Ovary (tissue), 9 donors: ENCODE measurements around the gene LMOD3. TPM values are rescaled to one million over a fixed set of nuclear protein-coding genes. Genes with fewer than 3 reads are reported as not detected.

Experiments used
- DNase-seq, 5 donors: peaks; one replicate each; pipeline ENCODE4 v3.0.0-alpha.2; 2019 to 2020
- H3K27ac ChIP-seq, 2 donors: fragments of 200-600 bp; one replicate each; pipeline versions ENCODE4 v1.5.1 to v1.8.0; 2019 to 2022
- H3K27me3 ChIP-seq: fragments of 200-600 bp; one replicate; pipeline ENCODE4 v1.8.0; 2022
- H3K36me3 ChIP-seq: fragments of 200-600 bp; sonication (generic); one replicate; pipeline ENCODE4 v1.5.1; 2019
- H3K4me1 ChIP-seq: one replicate; pipeline ENCODE4 v1.8.1; 2013; ENCODE audit warnings: mild to moderate bottlenecking, moderate library complexity; ENCODE audit not compliant: insufficient read depth
- H3K4me3 ChIP-seq: fragments of 200-600 bp; sonication (generic); one replicate; pipeline ENCODE4 v1.5.1; 2017
- H3K9me3 ChIP-seq, 2 donors: fragments of 200-600 bp in 1 of 2; sonication (generic) in 1 of 2; one replicate each; pipeline versions ENCODE4 v1.5.1 to v1.8.1; 2013 to 2019; ENCODE audit warnings: mild to moderate bottlenecking in 1 of 2, moderate library complexity in 1 of 2
- CTCF ChIP-seq, 3 donors: fragments of 450-650 bp in 2 of 3; fragments of 200-600 bp in 1 of 3; IDR thresholded peaks; one replicate each; pipeline versions ENCODE4 v1.5.1 to v1.8.0; 2016 to 2022; ENCODE audit warnings: antibody characterized with exemption in 3 of 3, mild to moderate bottlenecking in 1 of 3
- EP300 ChIP-seq: sonication (generic); formaldehyde crosslinking; IDR thresholded peaks from one replicate; pipeline ENCODE4 v1.6.1; 2017; ENCODE audit warnings: antibody characterized with exemption
- POLR2A ChIP-seq: fragments of 450-650 bp; IDR thresholded peaks from one replicate; pipeline ENCODE4 v1.6.1; 2017; ENCODE audit warnings: antibody characterized with exemption, mild to moderate bottlenecking, moderate library complexity
- WGBS, 3 donors: extraction: QIAGEN DNeasy Blood & Tissue Kit in 1 of 3; methylation state at CpG; one replicate each; pipeline versions ENCODE4 v1.1.5 to v1.1.7; 2013 to 2017; 5-methylcytosine and 5-hydroxymethylcytosine counted together
- intact Hi-C, 4 donors: fragments of 100-400 bp; cut with DNase I; formaldehyde crosslinking; loops; one replicate each; pipeline versions ENCODE4 v1.11.0 to v1.15.1; 2022 to 2023
- polyA plus RNA-seq, 2 donors: library from polyadenylated mRNA; stranded (reverse); fragments of 200-250 nt in 1 of 2; fragments of 350-450 nt in 1 of 2; fragmentation: Illumina TruSeq in 1 of 2; extraction: RNeasy Lipid Tissue Mini Kit (QIAGEN cat#74804) in 1 of 2; gene quantifications; one replicate each; pipeline ENCODE4 v1.2.3, GENCODE V29; 2013 to 2014
- total RNA-seq, 7 donors: library from RNA; depleted of rRNA in 2 of 7; stranded (reverse); fragments of >200 nt in 2 of 7; fragmentation: NEBNext Ultra II Directional in 3 of 7; extraction: Animal tissue kit (Norgen Biotek cat#: 25700) in 3 of 7; gene quantifications; one replicate each; pipeline versions ENCODE4 v1.1.0 to v1.2.4, GENCODE V29; 2016 to 2023
- donor health status: DM: no; HTN: no; CAD: no; lungs with moderate emphysema.
- donor health status: DM: no; HTN: no; CAD: no.
- donor health status: Bipolar disorder and iron deficiency.
- donor health status: DM: yes; HTN: yes; CAD: no.
- donor health status: DM: no; HTN: no; CAD: no.
- donor health status: DM: yes; HTN: yes; CAD: no.

Gene LMOD3
- total and polyA plus RNA-seq, 9 donors = 0.10 to 0.36 (median 0.13) TPM; not detected in 6

DNA sequence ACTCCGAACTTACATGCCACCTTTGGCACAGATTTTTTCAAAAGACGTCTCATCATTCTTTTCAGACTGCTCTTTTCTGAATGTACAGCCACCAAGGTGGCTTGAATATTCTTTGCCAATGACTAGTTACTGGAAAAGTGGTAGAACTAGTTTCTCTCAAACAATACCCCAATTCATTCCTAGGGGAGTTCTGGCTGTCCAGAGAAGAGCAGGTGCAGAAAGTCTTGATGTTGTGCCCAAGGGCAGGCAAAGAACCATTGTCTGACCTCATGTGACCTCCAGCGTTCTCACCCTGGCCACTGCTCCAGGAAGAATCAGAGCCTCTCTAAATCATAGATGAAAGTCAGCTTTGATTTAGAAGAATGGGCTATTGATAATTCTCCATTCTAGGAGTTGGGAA is 5.5 kb downstream of the LMOD3 start:
- H3K9me3 ChIP-seq = no peaks in the 10 kb centered on the region
- DNase-seq = no peak
- H3K27me3 ChIP-seq = no peaks in the 10 kb centered on the region
- intact Hi-C loops = no loop called here
- no peaks in the 10 kb centered on the region for H3K36me3 ChIP-seq
- no peak overlapping the region for H3K27ac ChIP-seq
- no peaks in the 10 kb centered on the region for H3K4me1 ChIP-seq
- WGBS, 3 donors = 67 to 76% (median 73%) methylated on average over 3 of the region's 3 CpGs
- TF ChIP-seq CTCF (IDR thresholded peaks at IDR 0.05) (no peak), EP300 (no peak), POLR2A (no peak)
- H3K4me3 ChIP-seq = no peak overlapping the region

DNA sequence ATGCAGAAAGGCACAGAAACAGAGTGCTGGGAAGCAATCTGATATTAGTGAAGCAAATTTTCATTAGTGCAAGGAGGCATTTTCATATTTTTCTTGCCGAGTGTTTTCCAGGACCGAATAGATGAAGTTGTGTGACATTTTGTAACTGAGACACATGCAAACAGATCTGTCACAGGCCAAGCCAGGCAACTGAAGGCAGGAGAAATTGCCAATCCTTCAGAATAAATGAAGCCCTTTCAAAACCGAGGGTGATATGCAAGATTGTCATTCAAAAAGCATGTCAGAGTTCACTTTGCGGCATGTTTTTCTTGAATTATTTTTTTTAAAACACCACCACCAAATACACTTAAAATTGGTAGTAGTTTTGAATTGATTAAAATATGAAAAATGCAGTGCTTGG is 6.2 kb downstream of the LMOD3 start:
- WGBS, 3 donors = 65 to 79% (median 79%) methylated on average over 4 of the region's 4 CpGs
- Histone ChIP-seq H3K4me1 (no peaks in the 10 kb centered on the region), H3K27ac (no peak overlapping the region), H3K36me3 (no peaks in the 10 kb centered on the region), H3K4me3 (no peak overlapping the region), H3K27me3 (no peaks in the 10 kb centered on the region), H3K9me3 (no peaks in the 10 kb centered on the region)
- intact Hi-C loops = no loop called here
- TF ChIP-seq EP300 (no peak), POLR2A (no peak), CTCF (IDR thresholded peaks at IDR 0.05) (no peak)
- no peak for DNase-seq

DNA sequence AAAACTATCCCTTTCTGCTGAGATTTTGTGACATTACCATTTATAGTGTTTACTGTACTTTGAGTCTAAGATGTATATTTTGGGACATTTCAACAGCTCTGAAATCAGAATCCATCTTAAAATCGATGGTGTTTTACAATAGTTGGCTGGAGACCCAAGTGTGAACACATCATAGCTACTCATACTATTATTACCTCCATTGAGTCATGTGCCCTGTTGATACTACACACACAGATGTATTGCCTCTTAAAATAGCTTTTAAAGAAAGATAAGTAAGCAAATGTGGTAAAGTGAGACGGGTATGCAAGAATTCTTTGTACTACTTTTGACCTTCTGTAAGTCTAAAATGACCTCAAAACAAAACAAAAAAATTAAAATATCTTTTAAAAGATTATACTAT is 6.7 kb downstream of the LMOD3 start:
- intact Hi-C loops = no loop called here
- no peak overlapping the region for H3K4me3 ChIP-seq
- DNase-seq = no peak
- H3K4me1 ChIP-seq = no peaks in the 10 kb centered on the region
- no peaks in the 10 kb centered on the region for H3K27me3 ChIP-seq
- TF ChIP-seq CTCF (IDR thresholded peaks at IDR 0.05) = no peak
- TF ChIP-seq EP300 = no peak
- no peak for TF ChIP-seq POLR2A
- no peaks in the 10 kb centered on the region for H3K36me3 ChIP-seq
- 32 to 47% (median 39%) methylated on average over 2 of the region's 2 CpGs for WGBS, 3 donors
- no peaks in the 10 kb centered on the region for H3K9me3 ChIP-seq
- no peak overlapping the region for H3K27ac ChIP-seq

DNA sequence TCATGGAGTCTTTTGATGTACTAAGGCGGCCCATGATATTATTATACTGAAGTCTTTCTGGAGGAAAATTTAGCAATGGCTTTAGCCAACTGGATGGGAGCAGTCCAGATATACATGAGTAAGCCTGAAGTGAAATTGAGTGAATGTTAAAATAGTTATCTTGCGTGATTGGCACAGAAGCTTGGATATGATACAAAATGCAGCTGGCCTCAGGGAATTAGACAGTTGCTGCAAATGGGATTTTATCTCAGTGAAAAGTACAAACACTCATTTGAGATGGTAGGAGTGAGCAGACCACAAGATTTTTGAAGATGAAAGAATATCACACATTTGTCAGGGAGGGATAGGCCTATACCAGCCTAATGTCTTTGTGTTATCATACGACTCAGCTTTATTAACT is 8.9 kb downstream of the LMOD3 start:
- Histone ChIP-seq H3K27me3 (no peaks in the 10 kb centered on the region), H3K27ac (no peak overlapping the region), H3K4me1 (no peaks in the 10 kb centered on the region), H3K9me3 (no peaks in the 10 kb centered on the region), H3K4me3 (no peak overlapping the region), H3K36me3 (no peaks in the 10 kb centered on the region)
- no peak for TF ChIP-seq CTCF (IDR thresholded peaks at IDR 0.05)
- no peak for TF ChIP-seq POLR2A
- TF ChIP-seq EP300 = no peak
- DNase-seq = no peak
- WGBS, 3 donors = 81 to 83% (median 81%) methylated on average over 3 of the region's 3 CpGs
- intact Hi-C loops = no loop called here
